Measurements from ENCODE around the gene ARHGAP9. TPM values are rescaled to one million over a fixed set of nuclear protein-coding genes. Genes with fewer than 3 reads are reported as not detected.

The ARHGAP9 gene
- total RNA-seq, 1 experiment from 2014 or later = 0.92 TPM

GRCh38 chr12:57467915-57468314, 11.8 kb downstream of the ARHGAP9 start:
- BruUV-seq (replicated peaks) = no TSS peak
- intact Hi-C loops (cut with micrococcal nuclease; ENCODE audit: unreplicated experiment) = no loop called here
- H3K36me3 ChIP-seq (ENCODE audit: control insufficient read depth, insufficient read depth, low read length) = no peaks in the 10 kb centered on the region
- H3K27me3 ChIP-seq (ENCODE audit: control insufficient read depth, insufficient read depth, low read length) = no peaks in the 10 kb centered on the region
- H3K27ac ChIP-seq (ENCODE audit: low read length) = no peak overlapping the region
- H3K4me3 ChIP-seq (ENCODE audit: low read depth in 2 of 2, low read length in 2 of 2) = no peak overlapping the region
- no peaks in the 10 kb centered on the region for H3K4me1 ChIP-seq (ENCODE audit: control insufficient read depth, insufficient read depth, low read length)
- ChIA-PET CTCF (no interaction called here), POLR2A (no interaction called here)
- DNase-seq (ENCODE audit: low read depth, low spot score) = no peak
- H3K9me3 ChIP-seq (ENCODE audit: control insufficient read depth, insufficient read depth, low read depth, low read length) = no peaks in the 10 kb centered on the region
- in situ Hi-C loops (cut with HindIII; ENCODE audit: low pct_unique_long_range_greater_than_20kb, low sequenced_read_pairs) = no loop called here
- no peak for ATAC-seq
- TF ChIP-seq SIN3A (IDR thresholded peaks at IDR 0.05; ENCODE audit: borderline replicate concordance, insufficient read depth, low read depth, low read length) = no peak
- TF ChIP-seq REST (IDR thresholded peaks at IDR 0.05; ENCODE audit: insufficient read depth in 1 of 2, low read depth in 2 of 2, low read length in 1 of 2) = no peak
- no peak for TF ChIP-seq TCF7L2 (IDR thresholded peaks at IDR 0.05; ENCODE audit: low read depth, low read length)
- no peak for TF ChIP-seq POLR2AphosphoS5 (IDR thresholded peaks at IDR 0.05; ENCODE audit: low read depth, low read length)
- no peak for TF ChIP-seq CTCF (IDR thresholded peaks at IDR 0.05)

GRCh38 chr12:57467212-57467874, 12.3 kb downstream of the ARHGAP9 start:
- no TSS peak for BruUV-seq (replicated peaks)
- H3K4me3 ChIP-seq (ENCODE audit: low read depth in 2 of 2, low read length in 2 of 2) = no peak overlapping the region
- ATAC-seq = no peak
- TF ChIP-seq TCF7L2 (IDR thresholded peaks at IDR 0.05; ENCODE audit: low read depth, low read length) = no peak
- TF ChIP-seq SIN3A (IDR thresholded peaks at IDR 0.05; ENCODE audit: borderline replicate concordance, insufficient read depth, low read depth, low read length) = no peak
- no peak for TF ChIP-seq CTCF (IDR thresholded peaks at IDR 0.05)
- TF ChIP-seq REST (IDR thresholded peaks at IDR 0.05; ENCODE audit: insufficient read depth in 1 of 2, low read depth in 2 of 2, low read length in 1 of 2) = no peak
- TF ChIP-seq POLR2AphosphoS5 (IDR thresholded peaks at IDR 0.05; ENCODE audit: low read depth, low read length) = no peak
- no peak overlapping the region for H3K27ac ChIP-seq (ENCODE audit: low read length)
- ChIA-PET POLR2A (no interaction called here), CTCF (interaction anchor here (0.6 kb wide), 1 partner anchor 44 kb away, joined by 10 read pairs; no protein-coding TSS in a partner anchor)
- H3K27me3 ChIP-seq (ENCODE audit: control insufficient read depth, insufficient read depth, low read length) = no peaks in the 10 kb centered on the region
- no peaks in the 10 kb centered on the region for H3K4me1 ChIP-seq (ENCODE audit: control insufficient read depth, insufficient read depth, low read length)
- DNase-seq (ENCODE audit: low read depth, low spot score) = no peak
- intact Hi-C loops (cut with micrococcal nuclease; ENCODE audit: unreplicated experiment) (no loop called here), in situ Hi-C loops (cut with HindIII; ENCODE audit: low pct_unique_long_range_greater_than_20kb, low sequenced_read_pairs) (no loop called here)
- H3K36me3 ChIP-seq (ENCODE audit: control insufficient read depth, insufficient read depth, low read length) = no peaks in the 10 kb centered on the region
- no peaks in the 10 kb centered on the region for H3K9me3 ChIP-seq (ENCODE audit: control insufficient read depth, insufficient read depth, low read depth, low read length)
